Hepatocyte (in vitro differentiated cells): Measurements from ENCODE around the gene ZNF569.

Experiments
- EZH2 ChIP-seq: fragments of 200-600 bp; sonication (generic); IDR thresholded peaks from 2 replicates; pipeline ENCODE4 v1.6.1; 2016; ENCODE audit warnings: antibody characterized with exemption, mild to moderate bottlenecking, borderline replicate concordance
- EZH2phosphoT487 ChIP-seq: fragments of 200-600 bp; sonication (generic); IDR thresholded peaks from one replicate; pipeline ENCODE4 v1.6.1; 2018; ENCODE audit warnings: antibody characterized with exemption, mild to moderate bottlenecking, low read depth, moderate library complexity; ENCODE audit not compliant: unreplicated experiment, severe bottlenecking
- TF ChIP-seq, protein P1 (sequence below): fragments of 200-600 bp; sonication (generic); IDR thresholded peaks from 2 replicates; pipeline ENCODE4 v1.5.1; 2016; ENCODE audit warnings: antibody characterized with exemption, mild to moderate bottlenecking; ENCODE audit not compliant: poor library complexity

DNA sequence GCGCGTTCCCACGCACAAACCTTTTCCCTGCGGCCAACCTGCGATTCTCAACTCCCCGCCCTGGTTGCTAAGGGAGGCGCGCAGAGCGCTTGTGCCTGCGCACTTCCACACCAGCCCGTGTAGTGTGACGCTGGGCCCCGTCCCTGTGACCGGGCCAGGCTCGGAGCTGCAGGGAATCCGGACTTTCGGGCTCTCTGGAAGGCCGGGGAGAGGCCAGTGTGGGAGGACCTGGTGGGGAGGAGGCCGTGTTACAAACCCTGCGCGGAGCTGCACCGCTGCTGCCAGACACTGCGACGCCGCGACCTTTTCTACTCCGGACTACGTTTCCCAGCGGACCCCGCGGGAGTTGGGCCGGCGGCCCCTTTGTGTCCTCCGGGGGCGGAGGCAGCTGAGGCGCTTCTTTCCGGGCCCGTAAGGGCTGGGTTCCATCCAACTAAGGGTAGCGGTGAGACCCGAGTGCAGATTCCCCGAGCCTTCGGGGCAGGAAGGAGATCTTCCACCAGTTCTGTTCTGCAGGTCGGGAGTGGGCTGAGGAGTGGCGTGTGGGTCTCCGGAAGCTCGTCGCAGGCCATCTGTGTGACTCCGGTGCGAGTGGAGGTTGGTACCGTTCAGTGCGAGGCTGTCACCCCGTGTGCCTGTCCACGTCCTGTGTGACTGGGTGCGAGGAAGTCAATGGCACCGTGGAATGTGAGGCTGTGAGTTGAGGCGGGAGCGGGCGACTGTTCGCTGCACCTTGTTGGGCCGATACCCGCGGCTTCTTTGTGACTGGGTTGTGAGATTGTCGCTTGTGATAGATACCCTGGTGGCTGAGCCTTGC lies 1.9 kb upstream of the ZNF569 start, which contains the start of gene ZNF570:
- TF ChIP-seq, protein P1, sequence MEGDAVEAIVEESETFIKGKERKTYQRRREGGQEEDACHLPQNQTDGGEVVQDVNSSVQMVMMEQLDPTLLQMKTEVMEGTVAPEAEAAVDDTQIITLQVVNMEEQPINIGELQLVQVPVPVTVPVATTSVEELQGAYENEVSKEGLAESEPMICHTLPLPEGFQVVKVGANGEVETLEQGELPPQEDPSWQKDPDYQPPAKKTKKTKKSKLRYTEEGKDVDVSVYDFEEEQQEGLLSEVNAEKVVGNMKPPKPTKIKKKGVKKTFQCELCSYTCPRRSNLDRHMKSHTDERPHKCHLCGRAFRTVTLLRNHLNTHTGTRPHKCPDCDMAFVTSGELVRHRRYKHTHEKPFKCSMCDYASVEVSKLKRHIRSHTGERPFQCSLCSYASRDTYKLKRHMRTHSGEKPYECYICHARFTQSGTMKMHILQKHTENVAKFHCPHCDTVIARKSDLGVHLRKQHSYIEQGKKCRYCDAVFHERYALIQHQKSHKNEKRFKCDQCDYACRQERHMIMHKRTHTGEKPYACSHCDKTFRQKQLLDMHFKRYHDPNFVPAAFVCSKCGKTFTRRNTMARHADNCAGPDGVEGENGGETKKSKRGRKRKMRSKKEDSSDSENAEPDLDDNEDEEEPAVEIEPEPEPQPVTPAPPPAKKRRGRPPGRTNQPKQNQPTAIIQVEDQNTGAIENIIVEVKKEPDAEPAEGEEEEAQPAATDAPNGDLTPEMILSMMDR, result no peak
- TF ChIP-seq EZH2phosphoT487, result no peak
- TF ChIP-seq EZH2, result no peak
